ENCODE data around the gene NELL2. TPM values are rescaled to one million over a fixed set of nuclear protein-coding genes. Genes with fewer than 3 reads are reported as not detected.

NELL2 gene
- total RNA-seq, 2 donors from 2014 or later, result 5.1 to 6.9 TPM

DNA sequence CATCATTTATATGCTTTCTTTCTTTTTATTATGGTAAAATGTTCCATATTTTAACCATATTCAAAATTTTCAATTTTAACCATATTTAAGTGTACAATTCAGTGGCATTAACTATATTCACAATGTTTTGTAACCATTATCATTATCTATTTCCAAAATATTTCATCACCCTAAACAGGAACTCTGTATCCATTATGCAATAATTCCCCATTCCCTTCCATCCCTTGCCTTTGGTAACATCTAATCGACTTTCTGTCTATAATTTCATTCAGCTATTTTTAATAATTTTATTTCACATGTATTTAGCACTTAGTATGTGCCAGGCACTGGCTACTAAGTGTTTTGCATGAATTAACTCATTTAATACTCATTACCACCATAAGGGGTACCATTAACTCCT, 287.5 kb downstream of the NELL2 start:
- Histone ChIP-seq H3K9me3 (ENCODE audit: control insufficient read depth, low read length) (no peaks in the 10 kb centered on the region), H3K9ac (ENCODE audit: extremely low read depth, low read length, poor library complexity, severe bottlenecking) (no peak overlapping the region), H3K4me1 (ENCODE audit: control insufficient read depth, insufficient read depth, low read length) (no peaks in the 10 kb centered on the region), H3K4me3 (ENCODE audit: low read length) (no peak overlapping the region), H3K27ac (ENCODE audit: low read depth, low read length) (no peak overlapping the region), H3K27me3 (ENCODE audit: control insufficient read depth, insufficient read depth, low read length, poor library complexity, severe bottlenecking) (no peaks in the 10 kb centered on the region), H3K36me3 (ENCODE audit: control insufficient read depth, insufficient read depth, low read length) (no peaks in the 10 kb centered on the region)
- TF ChIP-seq, protein P1, sequence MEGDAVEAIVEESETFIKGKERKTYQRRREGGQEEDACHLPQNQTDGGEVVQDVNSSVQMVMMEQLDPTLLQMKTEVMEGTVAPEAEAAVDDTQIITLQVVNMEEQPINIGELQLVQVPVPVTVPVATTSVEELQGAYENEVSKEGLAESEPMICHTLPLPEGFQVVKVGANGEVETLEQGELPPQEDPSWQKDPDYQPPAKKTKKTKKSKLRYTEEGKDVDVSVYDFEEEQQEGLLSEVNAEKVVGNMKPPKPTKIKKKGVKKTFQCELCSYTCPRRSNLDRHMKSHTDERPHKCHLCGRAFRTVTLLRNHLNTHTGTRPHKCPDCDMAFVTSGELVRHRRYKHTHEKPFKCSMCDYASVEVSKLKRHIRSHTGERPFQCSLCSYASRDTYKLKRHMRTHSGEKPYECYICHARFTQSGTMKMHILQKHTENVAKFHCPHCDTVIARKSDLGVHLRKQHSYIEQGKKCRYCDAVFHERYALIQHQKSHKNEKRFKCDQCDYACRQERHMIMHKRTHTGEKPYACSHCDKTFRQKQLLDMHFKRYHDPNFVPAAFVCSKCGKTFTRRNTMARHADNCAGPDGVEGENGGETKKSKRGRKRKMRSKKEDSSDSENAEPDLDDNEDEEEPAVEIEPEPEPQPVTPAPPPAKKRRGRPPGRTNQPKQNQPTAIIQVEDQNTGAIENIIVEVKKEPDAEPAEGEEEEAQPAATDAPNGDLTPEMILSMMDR (conservative IDR thresholded peaks at IDR 0.05), result no peak
- no peaks in the 10 kb centered on the region for H3K36me3 Mint-ChIP-seq (ENCODE audit: low read depth)
- no peak overlapping the region for H3K4me3 Mint-ChIP-seq
- no peak for DNase-seq
- no peaks in the 10 kb centered on the region for H3K4me1 Mint-ChIP-seq
- no peaks in the 10 kb centered on the region for H3K9me3 Mint-ChIP-seq
- no peak overlapping the region for H3K27ac Mint-ChIP-seq
- no peaks in the 10 kb centered on the region for H3K27me3 Mint-ChIP-seq (ENCODE audit: insufficient read depth)
- WGBS, 2 experiments (ENCODE audit: insufficient coverage in 1 of 2, insufficient read length in 1 of 2), result 64% methylated on average over 1 of the region's 1 CpG; no CpG with 5 or more reads in 1 of the 2 experiments

DNA sequence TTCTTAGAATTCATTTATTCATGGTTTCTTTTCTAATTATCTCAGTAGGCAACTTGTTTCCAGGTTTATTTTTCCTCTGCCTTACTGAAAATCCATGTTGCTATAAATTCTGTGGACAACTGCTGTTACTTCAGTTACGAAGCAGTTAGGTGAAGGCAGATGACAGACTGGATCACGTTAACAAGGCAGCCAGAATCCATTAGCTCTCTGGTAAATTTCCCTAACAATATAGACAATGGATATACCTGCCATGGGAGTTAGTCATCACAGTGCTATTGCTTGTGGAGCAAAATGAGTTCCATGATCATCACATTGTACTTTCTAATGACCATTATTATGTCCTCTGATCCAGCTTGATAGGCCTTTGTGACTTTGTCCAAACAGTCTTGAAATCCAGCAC, 291.5 kb downstream of the NELL2 start:
- H3K27me3 ChIP-seq (ENCODE audit: control insufficient read depth, insufficient read depth, low read length, poor library complexity, severe bottlenecking), result no peaks in the 10 kb centered on the region
- no peak overlapping the region for H3K9ac ChIP-seq (ENCODE audit: extremely low read depth, low read length, poor library complexity, severe bottlenecking)
- no peak overlapping the region for H3K4me3 Mint-ChIP-seq
- TF ChIP-seq, protein P1 (conservative IDR thresholded peaks at IDR 0.05), result no peak
- peaks cover 11% of the 10 kb centered on the region for H3K4me1 Mint-ChIP-seq
- H3K27me3 Mint-ChIP-seq (ENCODE audit: insufficient read depth), result no peaks in the 10 kb centered on the region
- H3K36me3 ChIP-seq (ENCODE audit: control insufficient read depth, insufficient read depth, low read length), result no peaks in the 10 kb centered on the region
- H3K9me3 ChIP-seq (ENCODE audit: control insufficient read depth, low read length), result no peaks in the 10 kb centered on the region
- no peaks in the 10 kb centered on the region for H3K36me3 Mint-ChIP-seq (ENCODE audit: low read depth)
- no peak for DNase-seq
- H3K9me3 Mint-ChIP-seq, result no peaks in the 10 kb centered on the region
- no peak overlapping the region for H3K4me3 ChIP-seq (ENCODE audit: low read length)
- H3K4me1 ChIP-seq (ENCODE audit: control insufficient read depth, insufficient read depth, low read length), result no peaks in the 10 kb centered on the region
- 58 to 68% methylated on average over 2 of the region's 2 CpGs for WGBS, 2 experiments (ENCODE audit: insufficient coverage in 1 of 2, insufficient read length in 1 of 2)
- H3K27ac Mint-ChIP-seq, result peak overlapping the region; percentile 64
- H3K27ac ChIP-seq (ENCODE audit: low read depth, low read length), result no peak overlapping the region

DNA sequence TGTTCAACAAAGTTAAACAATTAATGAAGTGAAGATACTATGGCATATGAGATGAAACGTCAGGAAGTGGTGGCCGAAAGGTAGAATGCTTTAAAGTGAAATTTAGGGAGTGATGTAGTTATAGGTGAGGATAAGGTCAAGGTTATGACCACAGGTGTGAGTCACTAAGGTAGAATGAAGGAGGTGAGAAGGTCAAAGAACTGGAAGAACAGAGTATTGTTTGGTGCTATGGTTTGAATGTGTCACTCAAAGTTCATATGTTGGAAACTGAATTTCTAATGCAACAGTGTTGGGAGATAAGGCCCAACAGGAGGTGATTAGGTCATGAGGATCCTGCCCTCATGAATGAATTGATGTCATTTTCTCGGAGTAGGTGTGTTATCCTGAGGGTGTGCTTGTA, 293.6 kb downstream of the NELL2 start:
- DNase-seq, result no peak
- no peaks in the 10 kb centered on the region for H3K36me3 Mint-ChIP-seq (ENCODE audit: low read depth)
- H3K27ac Mint-ChIP-seq, result peak overlapping the region; percentile 37
- H3K27ac ChIP-seq (ENCODE audit: low read depth, low read length), result no peak overlapping the region
- H3K4me3 ChIP-seq (ENCODE audit: low read length), result no peak overlapping the region
- H3K9me3 ChIP-seq (ENCODE audit: control insufficient read depth, low read length), result no peaks in the 10 kb centered on the region
- H3K36me3 ChIP-seq (ENCODE audit: control insufficient read depth, insufficient read depth, low read length), result no peaks in the 10 kb centered on the region
- WGBS, 2 experiments (ENCODE audit: insufficient coverage in 1 of 2, insufficient read length in 1 of 2), result 86 to 92% methylated on average over 2 to 3 of the region's 3 CpGs
- TF ChIP-seq, protein P1 (conservative IDR thresholded peaks at IDR 0.05), result no peak
- no peaks in the 10 kb centered on the region for H3K9me3 Mint-ChIP-seq
- no peaks in the 10 kb centered on the region for H3K27me3 ChIP-seq (ENCODE audit: control insufficient read depth, insufficient read depth, low read length, poor library complexity, severe bottlenecking)
- no peaks in the 10 kb centered on the region for H3K27me3 Mint-ChIP-seq (ENCODE audit: insufficient read depth)
- H3K9ac ChIP-seq (ENCODE audit: extremely low read depth, low read length, poor library complexity, severe bottlenecking), result no peak overlapping the region
- no peak overlapping the region for H3K4me3 Mint-ChIP-seq
- H3K4me1 ChIP-seq (ENCODE audit: control insufficient read depth, insufficient read depth, low read length), result no peaks in the 10 kb centered on the region
- H3K4me1 Mint-ChIP-seq, result peaks cover 20% of the 10 kb centered on the region

All from endodermal cell (in vitro differentiated cells).